ENCODE measurements around the gene SH3RF3.

DNA sequence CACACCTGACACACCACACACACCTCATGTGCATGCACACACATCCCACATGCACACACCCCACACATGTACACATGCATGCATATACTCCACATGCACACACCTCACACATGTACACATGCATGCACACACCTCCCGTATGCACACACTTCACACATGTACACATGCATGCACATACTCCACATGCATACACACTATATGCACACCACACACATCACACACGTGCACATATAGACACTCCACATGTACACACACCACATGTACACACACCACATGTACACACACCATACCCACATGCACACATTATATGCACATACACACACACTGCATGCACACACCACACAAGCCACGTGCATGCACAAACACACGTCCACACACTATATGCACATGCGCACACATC, 384.2 kb downstream of the SH3RF3 start:
- TF ChIP-seq, protein P1, sequence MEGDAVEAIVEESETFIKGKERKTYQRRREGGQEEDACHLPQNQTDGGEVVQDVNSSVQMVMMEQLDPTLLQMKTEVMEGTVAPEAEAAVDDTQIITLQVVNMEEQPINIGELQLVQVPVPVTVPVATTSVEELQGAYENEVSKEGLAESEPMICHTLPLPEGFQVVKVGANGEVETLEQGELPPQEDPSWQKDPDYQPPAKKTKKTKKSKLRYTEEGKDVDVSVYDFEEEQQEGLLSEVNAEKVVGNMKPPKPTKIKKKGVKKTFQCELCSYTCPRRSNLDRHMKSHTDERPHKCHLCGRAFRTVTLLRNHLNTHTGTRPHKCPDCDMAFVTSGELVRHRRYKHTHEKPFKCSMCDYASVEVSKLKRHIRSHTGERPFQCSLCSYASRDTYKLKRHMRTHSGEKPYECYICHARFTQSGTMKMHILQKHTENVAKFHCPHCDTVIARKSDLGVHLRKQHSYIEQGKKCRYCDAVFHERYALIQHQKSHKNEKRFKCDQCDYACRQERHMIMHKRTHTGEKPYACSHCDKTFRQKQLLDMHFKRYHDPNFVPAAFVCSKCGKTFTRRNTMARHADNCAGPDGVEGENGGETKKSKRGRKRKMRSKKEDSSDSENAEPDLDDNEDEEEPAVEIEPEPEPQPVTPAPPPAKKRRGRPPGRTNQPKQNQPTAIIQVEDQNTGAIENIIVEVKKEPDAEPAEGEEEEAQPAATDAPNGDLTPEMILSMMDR (IDR thresholded peaks at IDR 0.05; ENCODE audit: low read depth, low read length), result no peak
- no peak for TF ChIP-seq POLR2A (IDR thresholded peaks at IDR 0.05; ENCODE audit: extremely low read depth, insufficient read length)
- TF ChIP-seq, protein P2, sequence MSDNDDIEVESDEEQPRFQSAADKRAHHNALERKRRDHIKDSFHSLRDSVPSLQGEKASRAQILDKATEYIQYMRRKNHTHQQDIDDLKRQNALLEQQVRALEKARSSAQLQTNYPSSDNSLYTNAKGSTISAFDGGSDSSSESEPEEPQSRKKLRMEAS (IDR thresholded peaks at IDR 0.05; ENCODE audit: low read depth, low read length), result no peak

Measured in NB4 (cell line).